Prostate gland (tissue), 2 donors: ENCODE data around the gene IGDCC3. TPM values are rescaled to one million over a fixed set of nuclear protein-coding genes. Genes with fewer than 3 reads are reported as not detected.
A peak's percentile ranks its signal among the peaks of the same experiment; 100 is the strongest.
"Not testable (repeated sequence)": the region's sequence is repeated elsewhere in the genome, so short reads cannot be mapped to it uniquely, and the experiment has no call there.

Experiments
- DNase-seq: peaks from one replicate; pipeline ENCODE4 v3.0.0-alpha.2; 2019; ENCODE audit warnings: low spot score
- H3K27ac ChIP-seq, 2 donors: fragments of 200-600 bp; sonication (generic); 2 replicates each; pipeline ENCODE4 v1.5.1; 2017 to 2019
- H3K27me3 ChIP-seq: fragments of 200-600 bp; sonication (generic); replicated peaks from 2 replicates; pipeline ENCODE4 v1.5.1; 2019; ENCODE audit not compliant: insufficient read depth
- H3K36me3 ChIP-seq, 2 donors: fragments of 200-600 bp; sonication (generic); 1 replicate in 1 of 2; 2 replicates in 1 of 2; pipeline versions ENCODE4 v1.5.1 to v1.8.1; 2017 to 2019
- H3K4me1 ChIP-seq: fragments of 200-600 bp; sonication (generic); replicated peaks from 2 replicates; pipeline ENCODE4 v1.5.1; 2019
- H3K4me3 ChIP-seq, 2 donors: fragments of 200-600 bp; sonication (generic); 2 replicates each; pipeline ENCODE4 v1.5.1; 2017 to 2019
- H3K9me3 ChIP-seq: fragments of 200-600 bp; sonication (generic); 2 replicates; pipeline ENCODE4 v1.5.1; 2017
- POLR2A ChIP-seq: fragments of 450-650 bp; IDR thresholded peaks from one replicate; pipeline ENCODE4 v1.6.1; 2016; ENCODE audit warnings: antibody characterized with exemption, mild to moderate bottlenecking
- POLR2AphosphoS5 ChIP-seq: sonication (generic); formaldehyde crosslinking; IDR thresholded peaks from one replicate; pipeline ENCODE4 v1.6.1; 2017; ENCODE audit warnings: antibody characterized with exemption
- WGBS: methylation state at CpG from one replicate; pipeline ENCODE4 v1.1.5; 2018; 5-methylcytosine and 5-hydroxymethylcytosine counted together
- intact Hi-C: fragments of 100-400 bp; cut with DNase I; formaldehyde crosslinking; loops from one replicate; pipeline ENCODE4 v1.14.2; 2022
- total RNA-seq, 2 donors: library from RNA; depleted of rRNA; stranded (reverse); fragments of >200 nt; gene quantifications; one replicate each; pipeline ENCODE4 v1.1.0, GENCODE V29; 2016
- TF ChIP-seq, protein P1 (sequence below), 4 experiments: fragments of 200-600 bp in 2 of 4; fragments of 450-650 bp in 2 of 4; sonication (generic) in 2 of 4; IDR thresholded peaks; 1 replicate in 3 of 4; 2 replicates in 1 of 4; pipeline ENCODE4 v1.5.1; 2016 to 2019; ENCODE audit warnings: antibody characterized with exemption in 4 of 4, mild to moderate bottlenecking in 2 of 4, moderate library complexity in 2 of 4

Gene IGDCC3
- total RNA-seq, 2 donors from 2014 or later, result 0.05 to 2.7 TPM

DNA sequence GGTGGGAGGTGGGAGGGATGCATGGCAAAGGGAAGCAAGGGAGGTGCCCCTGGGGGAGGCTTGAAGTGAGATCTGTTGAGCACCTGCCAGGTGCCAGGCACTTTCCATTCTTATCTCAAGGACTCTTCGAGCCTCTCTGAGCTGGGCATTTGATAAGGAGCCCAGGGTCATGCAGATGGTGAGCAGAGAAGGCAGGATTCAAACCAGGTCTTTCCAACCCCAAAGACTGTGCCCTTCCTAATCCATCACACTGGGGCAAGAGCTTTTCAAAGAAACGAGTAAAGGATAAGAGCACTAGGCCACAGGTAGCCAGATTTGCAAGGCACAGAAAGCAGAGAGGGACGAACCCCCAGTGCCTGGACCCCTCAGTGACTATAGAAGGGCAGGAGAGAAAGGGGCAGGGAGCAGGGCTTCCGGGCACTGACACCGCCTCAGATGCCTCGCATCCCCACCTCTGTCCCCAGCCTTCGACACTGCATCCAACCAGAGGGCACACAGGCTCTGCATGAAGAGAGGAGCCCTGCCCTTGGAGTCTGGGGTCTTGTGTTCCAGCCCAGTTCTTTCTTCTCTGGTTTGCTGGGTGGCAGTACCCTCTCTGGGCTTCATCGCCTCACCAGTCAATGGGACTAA lies 23.9 kb upstream of the IGDCC3 start:
- DNase-seq, result no peak
- Histone ChIP-seq H3K36me3 (no peaks in the 10 kb centered on the region), H3K4me1 (no peaks in the 10 kb centered on the region), H3K27ac (no peak overlapping the region), H3K4me3 (no peak overlapping the region), H3K9me3 (no peaks in the 10 kb centered on the region), H3K27me3 (peaks cover 2% of the 10 kb centered on the region)
- WGBS, result 95% methylated on average over 8 of the region's 8 CpGs
- TF ChIP-seq POLR2AphosphoS5 (no peak), POLR2A (no peak)
- TF ChIP-seq, protein P1, sequence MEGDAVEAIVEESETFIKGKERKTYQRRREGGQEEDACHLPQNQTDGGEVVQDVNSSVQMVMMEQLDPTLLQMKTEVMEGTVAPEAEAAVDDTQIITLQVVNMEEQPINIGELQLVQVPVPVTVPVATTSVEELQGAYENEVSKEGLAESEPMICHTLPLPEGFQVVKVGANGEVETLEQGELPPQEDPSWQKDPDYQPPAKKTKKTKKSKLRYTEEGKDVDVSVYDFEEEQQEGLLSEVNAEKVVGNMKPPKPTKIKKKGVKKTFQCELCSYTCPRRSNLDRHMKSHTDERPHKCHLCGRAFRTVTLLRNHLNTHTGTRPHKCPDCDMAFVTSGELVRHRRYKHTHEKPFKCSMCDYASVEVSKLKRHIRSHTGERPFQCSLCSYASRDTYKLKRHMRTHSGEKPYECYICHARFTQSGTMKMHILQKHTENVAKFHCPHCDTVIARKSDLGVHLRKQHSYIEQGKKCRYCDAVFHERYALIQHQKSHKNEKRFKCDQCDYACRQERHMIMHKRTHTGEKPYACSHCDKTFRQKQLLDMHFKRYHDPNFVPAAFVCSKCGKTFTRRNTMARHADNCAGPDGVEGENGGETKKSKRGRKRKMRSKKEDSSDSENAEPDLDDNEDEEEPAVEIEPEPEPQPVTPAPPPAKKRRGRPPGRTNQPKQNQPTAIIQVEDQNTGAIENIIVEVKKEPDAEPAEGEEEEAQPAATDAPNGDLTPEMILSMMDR (IDR thresholded peaks at IDR 0.05), result no peak
- intact Hi-C loops, result loop anchor here (5.0 kb wide), 1 partner anchor 84 kb away; no protein-coding TSS in a partner anchor

GRCh38 chr15:65400760-65401610 lies 23.2 kb upstream of the IGDCC3 start:
- no peak overlapping the region for H3K4me3 ChIP-seq
- H3K27ac ChIP-seq, result no peak overlapping the region
- peaks cover 9% of the 10 kb centered on the region for H3K27me3 ChIP-seq
- H3K4me1 ChIP-seq, result no peaks in the 10 kb centered on the region
- intact Hi-C loops, result loop anchor here (5.0 kb wide), 1 partner anchor 84 kb away; no protein-coding TSS in a partner anchor
- TF ChIP-seq, protein P1 (IDR thresholded peaks at IDR 0.05), result peak in 3 of 4 experiments; percentile 34 to 56 (median 38)
- no peak for TF ChIP-seq POLR2A
- no peaks in the 10 kb centered on the region for H3K9me3 ChIP-seq
- 31% methylated on average over 11 of the region's 11 CpGs for WGBS
- no peaks in the 10 kb centered on the region for H3K36me3 ChIP-seq
- no peak for DNase-seq

GRCh38 chr15:65399997-65400396 lies 22.2 kb upstream of the IGDCC3 start:
- TF ChIP-seq POLR2AphosphoS5, result no peak
- no peak for TF ChIP-seq POLR2A
- TF ChIP-seq, protein P1 (IDR thresholded peaks at IDR 0.05), result no peak
- H3K27ac ChIP-seq, result no peak overlapping the region
- peaks cover 19% of the 10 kb centered on the region for H3K27me3 ChIP-seq
- 72% methylated on average over 2 of the region's 2 CpGs for WGBS
- intact Hi-C loops, result loop anchor here (5.0 kb wide), 1 partner anchor 83 kb away; no protein-coding TSS in a partner anchor
- DNase-seq, result no peak
- no peaks in the 10 kb centered on the region for H3K9me3 ChIP-seq
- H3K4me3 ChIP-seq, result no peak overlapping the region
- H3K4me1 ChIP-seq, result no peaks in the 10 kb centered on the region
- H3K36me3 ChIP-seq, result no peaks in the 10 kb centered on the region

GRCh38 chr15:65399001-65399706 lies 21.4 kb upstream of the IGDCC3 start:
- H3K4me1 ChIP-seq, result no peaks in the 10 kb centered on the region
- TF ChIP-seq POLR2A (no peak), POLR2AphosphoS5 (no peak)
- TF ChIP-seq, protein P1 (IDR thresholded peaks at IDR 0.05), result no peak
- H3K27ac ChIP-seq, result no peak overlapping the region
- no peak for DNase-seq
- H3K27me3 ChIP-seq, result peaks cover 22% of the 10 kb centered on the region
- 86% methylated on average over 11 of the region's 11 CpGs for WGBS
- no peak overlapping the region for H3K4me3 ChIP-seq
- H3K36me3 ChIP-seq, result no peaks in the 10 kb centered on the region
- intact Hi-C loops, result no loop called here
- H3K9me3 ChIP-seq, result no peaks in the 10 kb centered on the region

GRCh38 chr15:65398486-65398885 lies 20.7 kb upstream of the IGDCC3 start:
- H3K9me3 ChIP-seq, H3K4me3 ChIP-seq, intact Hi-C loops, H3K27ac ChIP-seq, H3K4me1 ChIP-seq, DNase-seq, H3K36me3 ChIP-seq: not testable (repeated sequence)
- 90% methylated on average over 16 of the region's 16 CpGs for WGBS
- H3K27me3 ChIP-seq, result peaks cover 22% of the 10 kb centered on the region
